GM23248 (cell line): ENCODE results near the gene SULT4A1. TPM values are rescaled to one million over a fixed set of nuclear protein-coding genes. Genes with fewer than 3 reads are reported as not detected.
"Not testable (repeated sequence)": the region's sequence is repeated elsewhere in the genome, so short reads cannot be mapped to it uniquely, and the experiment has no call there.

Experiments used
- DNase-seq: peaks from one replicate; pipeline ENCODE4 v3.0.0-alpha.2; 2015
- H2AFZ ChIP-seq: fragments of 200-600 bp; sonication (generic); 2 replicates; pipeline ENCODE4 v1.6.1; 2016; ENCODE audit warnings: antibody characterized with exemption
- H3F3A ChIP-seq: fragments of 200-600 bp; sonication (generic); 2 replicates; pipeline ENCODE4 v1.6.1; 2016; ENCODE audit warnings: mild to moderate bottlenecking, antibody characterized with exemption, mixed run types; ENCODE audit not compliant: insufficient read depth
- H3K27ac ChIP-seq: fragments of 200-600 bp; sonication (generic); 2 replicates; pipeline ENCODE4 v1.5.1; 2016; ENCODE audit warnings: mild to moderate bottlenecking
- H3K27me3 ChIP-seq: fragments of 200-600 bp; sonication (generic); replicated peaks from 2 replicates; pipeline ENCODE4 v1.6.1; 2016; ENCODE audit warnings: mild to moderate bottlenecking; ENCODE audit not compliant: insufficient read depth
- H3K36me3 ChIP-seq: fragments of 200-600 bp; sonication (generic); 2 replicates; pipeline ENCODE4 v1.6.1; 2016; ENCODE audit warnings: low read depth, mild to moderate bottlenecking
- H3K4me1 ChIP-seq: fragments of 200-600 bp; sonication (generic); 2 replicates; pipeline ENCODE4 v1.6.1; 2016; ENCODE audit warnings: mild to moderate bottlenecking; ENCODE audit not compliant: insufficient read depth
- H3K4me2 ChIP-seq: fragments of 200-600 bp; sonication (generic); one replicate; pipeline ENCODE4 v1.6.1; 2016; ENCODE audit warnings: mild to moderate bottlenecking; ENCODE audit not compliant: unreplicated experiment
- H3K4me3 ChIP-seq: fragments of 200-600 bp; sonication (generic); 2 replicates; pipeline ENCODE4 v1.5.1; 2016; ENCODE audit warnings: mild to moderate bottlenecking
- H3K79me2 ChIP-seq: fragments of 200-600 bp; sonication (generic); 2 replicates; pipeline ENCODE4 v1.6.1; 2016; ENCODE audit warnings: mild to moderate bottlenecking; ENCODE audit not compliant: insufficient read depth
- H3K9ac ChIP-seq: fragments of 200-600 bp; sonication (generic); 2 replicates; pipeline ENCODE4 v1.6.1; 2016; ENCODE audit warnings: mild to moderate bottlenecking
- H3K9me2 ChIP-seq: fragments of 200-600 bp; sonication (generic); 2 replicates; pipeline ENCODE4 v1.6.1; 2016; ENCODE audit warnings: mixed run types, mild to moderate bottlenecking, moderate library complexity; ENCODE audit not compliant: insufficient read depth
- H3K9me3 ChIP-seq: fragments of 200-600 bp; sonication (generic); one replicate; pipeline ENCODE4 v1.6.1; 2017; ENCODE audit warnings: low read depth
- H4K20me1 ChIP-seq: fragments of 200-600 bp; sonication (generic); 2 replicates; pipeline ENCODE4 v1.6.0; 2016; ENCODE audit not compliant: insufficient read depth
- EZH2 ChIP-seq: fragments of 200-600 bp; sonication (generic); IDR thresholded peaks from 2 replicates; pipeline ENCODE4 v1.6.1; 2018; ENCODE audit warnings: antibody characterized with exemption, mild to moderate bottlenecking; ENCODE audit not compliant: insufficient read depth, poor library complexity, severe bottlenecking
- EZH2phosphoT487 ChIP-seq: fragments of 200-600 bp; sonication (generic); IDR thresholded peaks from 2 replicates; pipeline ENCODE4 v1.6.1; 2018; ENCODE audit warnings: antibody characterized with exemption, moderate library complexity, mild to moderate bottlenecking, low read depth; ENCODE audit not compliant: insufficient read depth
- WGBS, 2 experiments: methylation state at CpG; one replicate each; pipeline ENCODE4 v1.1.6; 2015 to 2017; ENCODE audit warnings: low lambda C conversion rate in 2 of 2, low coverage in 1 of 2; ENCODE audit errors: missing lambda C conversion rate in 2 of 2; 5-methylcytosine and 5-hydroxymethylcytosine counted together
- in situ Hi-C: fragments of 300-500 bp; cut with MboI; formaldehyde crosslinking; loops from 2 replicates; pipeline ENCODE4 v1.15.0; 2020
- polyA plus RNA-seq: library from polyadenylated mRNA; unstranded; fragments of >200 nt; fragmentation: Nextera tagmentation; extraction: Ambion mirVana; gene quantifications from 2 replicates; pipeline ENCODE4 v1.2.1, GENCODE V29; 2016
- total RNA-seq: library from RNA; depleted of rRNA; stranded (reverse); fragments of >200 nt; shearing (Covaris generic); gene quantifications from 2 replicates; pipeline ENCODE4 v1.2.3, GENCODE V29; 2014

SULT4A1 gene
- total and polyA plus RNA-seq, 2 experiments from 2014 or later = not detected

DNA sequence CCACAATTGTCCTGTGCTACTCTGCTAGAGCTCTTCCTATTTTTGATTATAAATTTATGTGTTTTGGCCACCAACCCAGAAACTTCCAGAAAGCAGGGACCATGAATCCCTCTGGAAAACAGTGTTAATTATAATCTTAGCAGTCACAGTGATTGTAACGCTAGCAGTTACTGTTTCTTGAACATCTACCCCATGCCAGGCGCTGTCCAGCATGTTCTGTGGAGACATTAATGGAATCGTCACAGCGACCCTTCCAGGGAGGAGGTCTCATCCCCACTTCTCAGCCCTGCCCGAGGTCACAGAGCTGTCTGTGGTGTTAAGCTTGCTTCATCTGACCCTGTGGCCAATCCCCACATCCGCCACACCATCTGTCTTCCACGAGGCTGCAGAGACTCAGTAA is 43.4 kb upstream of the SULT4A1 start:
- TF ChIP-seq EZH2 (no peak), EZH2phosphoT487 (no peak)
- Histone ChIP-seq H3K4me1 (no peaks in the 10 kb centered on the region), H3F3A (no peaks in the 10 kb centered on the region), H4K20me1 (no peaks in the 10 kb centered on the region), H3K9me2 (no peaks in the 10 kb centered on the region), H3K27me3 (peaks cover 12% of the 10 kb centered on the region; the same call in 1 of the 2 replicates), H2AFZ (no peak overlapping the region), H3K79me2 (no peaks in the 10 kb centered on the region), H3K9me3 (no peaks in the 10 kb centered on the region), H3K4me2 (no peak overlapping the region), H3K9ac (no peak overlapping the region), H3K36me3 (no peaks in the 10 kb centered on the region), H3K4me3 (no peak overlapping the region), H3K27ac (no peak overlapping the region)
- WGBS, 2 experiments = 22 to 27% methylated on average over 7 of the region's 7 CpGs
- no peak for DNase-seq
- in situ Hi-C loops = no loop called here

GRCh38 chr22:43904412-43904811 is 42.1 kb upstream of the SULT4A1 start:
- H3K4me1 ChIP-seq, H3K9me3 ChIP-seq, H3F3A ChIP-seq, H3K4me2 ChIP-seq, H4K20me1 ChIP-seq, H3K4me3 ChIP-seq, H3K9me2 ChIP-seq, H3K9ac ChIP-seq, DNase-seq, H3K36me3 ChIP-seq, H3K79me2 ChIP-seq, H3K27ac ChIP-seq, H2AFZ ChIP-seq, in situ Hi-C loops: not testable (repeated sequence)
- H3K27me3 ChIP-seq = peaks cover 12% of the 10 kb centered on the region; the same call in 1 of the 2 replicates
- 19 to 30% methylated on average over 9 to 12 of the region's 12 CpGs for WGBS, 2 experiments

DNA sequence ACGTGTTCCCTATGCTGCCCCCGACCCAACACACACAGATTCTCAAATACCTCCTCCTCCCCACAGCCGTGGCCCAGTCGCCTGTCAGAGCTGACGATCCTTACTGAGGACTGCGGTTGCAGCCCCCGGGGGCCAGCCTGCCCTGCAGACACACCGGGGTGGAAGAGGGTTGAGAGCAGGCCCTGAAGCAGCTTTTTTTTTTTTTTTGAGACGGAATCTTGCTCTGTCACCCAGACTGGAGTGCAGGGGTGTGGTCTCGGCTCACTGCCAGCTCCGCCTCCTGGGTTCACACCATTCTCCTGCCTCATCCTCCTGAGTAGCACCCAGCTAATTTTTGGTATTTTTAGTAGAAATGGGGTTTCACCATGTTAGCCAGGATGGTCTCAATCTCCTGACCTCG is 40.7 kb upstream of the SULT4A1 start:
- H2AFZ ChIP-seq, H3K79me2 ChIP-seq, H4K20me1 ChIP-seq, H3K36me3 ChIP-seq, H3K4me2 ChIP-seq, H3K9me3 ChIP-seq, H3F3A ChIP-seq, H3K4me3 ChIP-seq, DNase-seq, H3K4me1 ChIP-seq, H3K9me2 ChIP-seq, H3K27me3 ChIP-seq, H3K9ac ChIP-seq, in situ Hi-C loops, H3K27ac ChIP-seq: not testable (repeated sequence)
- WGBS, 2 experiments = 53 to 66% methylated on average over 11 to 12 of the region's 12 CpGs

DNA sequence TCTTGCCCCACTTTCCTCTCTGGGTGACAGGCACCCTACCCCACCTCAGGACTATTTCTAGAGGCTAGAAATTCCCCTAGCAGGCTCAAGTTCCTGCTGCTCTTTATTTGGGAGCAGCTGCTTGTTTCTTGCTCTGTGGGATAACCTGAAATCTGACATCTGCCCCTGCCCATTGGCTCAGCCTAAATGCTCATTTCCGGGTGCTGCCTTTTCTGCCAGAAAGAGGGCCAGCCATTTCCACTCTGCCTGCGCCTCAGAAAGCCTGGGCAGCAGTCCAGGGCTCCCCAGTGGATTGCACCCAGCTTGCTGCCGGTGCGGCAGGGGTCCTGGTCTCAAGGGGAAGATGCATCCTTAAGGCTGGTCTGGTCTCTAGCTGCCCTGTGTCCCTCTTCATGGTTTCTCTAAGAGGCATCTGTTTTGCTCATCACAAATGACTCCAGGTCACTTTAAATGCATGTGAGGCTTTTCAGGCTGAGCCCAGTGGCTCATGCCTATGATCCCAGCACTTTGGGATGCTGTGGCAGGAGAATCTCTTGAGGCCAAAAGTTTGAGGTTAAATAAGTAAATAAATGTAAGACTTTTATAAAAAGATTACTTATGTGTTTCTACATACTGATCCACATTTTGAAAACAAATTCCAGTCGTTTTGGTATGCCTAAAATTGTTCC is 39.8 kb upstream of the SULT4A1 start:
- no peaks in the 10 kb centered on the region for H3K9me3 ChIP-seq
- in situ Hi-C loops = no loop called here
- H2AFZ ChIP-seq = no peak overlapping the region
- H3K4me2 ChIP-seq = no peak overlapping the region
- peaks cover 8% of the 10 kb centered on the region; the same call in 1 of the 2 replicates for H3K27me3 ChIP-seq
- WGBS, 2 experiments = 35 to 47% methylated on average over 5 of the region's 5 CpGs
- H3K79me2 ChIP-seq = no peaks in the 10 kb centered on the region
- no peaks in the 10 kb centered on the region for H3K36me3 ChIP-seq
- H3F3A ChIP-seq = no peaks in the 10 kb centered on the region
- no peaks in the 10 kb centered on the region for H3K9me2 ChIP-seq
- peak; percentile 26 for DNase-seq
- no peak overlapping the region for H3K27ac ChIP-seq
- H3K4me1 ChIP-seq = peaks cover 6% of the 10 kb centered on the region; the same call in 1 of the 2 replicates
- H4K20me1 ChIP-seq = no peaks in the 10 kb centered on the region
- no peak overlapping the region for H3K9ac ChIP-seq
- no peak overlapping the region for H3K4me3 ChIP-seq
- TF ChIP-seq EZH2 (no peak), EZH2phosphoT487 (no peak)

GRCh38 chr22:43900206-43900605 is 37.9 kb upstream of the SULT4A1 start:
- Histone ChIP-seq H3K27ac (no peak overlapping the region), H3K9ac (no peak overlapping the region), H3K27me3 (no peaks in the 10 kb centered on the region), H3F3A (no peaks in the 10 kb centered on the region), H3K9me3 (no peaks in the 10 kb centered on the region), H3K4me3 (no peak overlapping the region), H3K4me1 (peaks cover 6% of the 10 kb centered on the region; the same call in 1 of the 2 replicates), H3K4me2 (no peak overlapping the region), H2AFZ (no peak overlapping the region), H4K20me1 (no peaks in the 10 kb centered on the region), H3K36me3 (no peaks in the 10 kb centered on the region), H3K9me2 (no peaks in the 10 kb centered on the region), H3K79me2 (no peaks in the 10 kb centered on the region)
- TF ChIP-seq EZH2 = no peak
- no peak for TF ChIP-seq EZH2phosphoT487
- 48 to 57% methylated on average over 7 of the region's 7 CpGs for WGBS, 2 experiments
- in situ Hi-C loops = no loop called here
- DNase-seq = no peak
